K562 (cell line): ENCODE data around the gene CHD3. TPM values are rescaled to one million over a fixed set of nuclear protein-coding genes. Genes with fewer than 3 reads are reported as not detected.

Experiments
- ATAC-seq: fragments of 200-7000 bp; cut with Tn5 transposase; 3 replicates; pipeline ENCODE4 v1.9.1; 2020; ENCODE audit warnings: moderate library complexity
- BruUV-seq: library from RNA; stranded (reverse); fragments of 400-500 nt; replicated peaks from 2 replicates; lab custom pipeline; 2021; lab: Mats Ljungman, UMichigan
- CTCF ChIA-PET: fragments of 300-600 bp; formaldehyde crosslinking; extraction: SDS; loops from one replicate; lab custom pipeline; 2021; ENCODE audit warnings: low intra/inter-chr PET ratio; lab: Yijun Ruan, JAX
- POLR2A ChIA-PET: fragments of 300-600, 350-650 bp; sonication (Branson Sonifier 250); formaldehyde crosslinking; extraction: SDS; loops from one replicate; lab custom pipeline; 2021; ENCODE audit warnings: antibody characterized with exemption, inconsistent platforms; lab: Yijun Ruan, JAX
- DNase-seq, 4 experiments: peaks; one replicate each; pipeline versions ENCODE4 v3.0.0 to v3.0.0-alpha.2; 2011 to 2018; ENCODE audit warnings: low spot score in 3 of 4, mixed read lengths in 3 of 4; ENCODE audit errors: extremely low read depth in 1 of 4
- FAIRE-seq: peaks from 2 replicates; lab custom pipeline; 2011; peaks lifted over from hg19 to GRCh38; lab: Jason Lieb, UNC
- H2AFZ ChIP-seq: 2 replicates; pipeline ENCODE4 v1.6.0; 2011; ENCODE audit warnings: low read depth, low read length, control low read depth, inconsistent platforms
- H3K27ac ChIP-seq: fragments of 200-600 bp; 3 replicates; pipeline ENCODE4 v1.8.0; 2011; ENCODE audit warnings: low read depth, mild to moderate bottlenecking, control low read depth, inconsistent platforms, low read length, moderate library complexity, mixed read lengths; ENCODE audit errors: extremely low read depth
- H3K27me3 ChIP-seq, 2 experiments: fragments of 300-600 bp in 1 of 2; 2 replicates in 1 of 2; 3 replicates in 1 of 2; pipeline versions ENCODE4 v1.6.0 to v1.8.0; 2011; ENCODE audit warnings: inconsistent platforms in 2 of 2, low read length in 2 of 2, mild to moderate bottlenecking in 1 of 2, mixed read lengths in 1 of 2, moderate library complexity in 1 of 2; ENCODE audit not compliant: control insufficient read depth in 2 of 2, insufficient read depth in 2 of 2
- H3K36me3 ChIP-seq: fragments of 300-600 bp; 3 replicates; pipeline ENCODE4 v1.8.0; 2011; ENCODE audit warnings: mild to moderate bottlenecking, low read length, inconsistent platforms; ENCODE audit not compliant: control insufficient read depth, insufficient read depth
- H3K4me1 ChIP-seq, 2 experiments: fragments of 200-600 bp in 1 of 2; replicated peaks in 1 of 2; 2 replicates in 1 of 2; 3 replicates in 1 of 2; pipeline versions ENCODE4 v1.5.1 to v1.8.0; 2011; ENCODE audit warnings: inconsistent platforms in 2 of 2, low read length in 2 of 2, mild to moderate bottlenecking in 1 of 2, mixed read lengths in 1 of 2, moderate library complexity in 1 of 2; ENCODE audit not compliant: control insufficient read depth in 2 of 2, insufficient read depth in 2 of 2
- H3K4me2 ChIP-seq: 2 replicates; pipeline ENCODE4 v1.6.1; 2011; ENCODE audit warnings: low read length, control low read depth, inconsistent platforms, mixed read lengths; ENCODE audit not compliant: insufficient read depth
- H3K4me3 ChIP-seq: fragments of 200-600 bp; sonication (generic), shearing (Covaris generic); 2 replicates; pipeline ENCODE4 v1.5.1; 2016; ENCODE audit warnings: control low read depth, inconsistent platforms
- H3K79me2 ChIP-seq: fragments of 200-600 bp; 3 replicates; pipeline ENCODE4 v1.8.0; 2011; ENCODE audit warnings: low read length, inconsistent platforms; ENCODE audit not compliant: control insufficient read depth, insufficient read depth
- H3K9ac ChIP-seq, 2 experiments: 2 replicates each; pipeline versions ENCODE4 v1.6.0 to v1.6.1; 2011; ENCODE audit warnings: low read depth in 2 of 2, low read length in 2 of 2, control low read depth in 1 of 2, inconsistent platforms in 1 of 2, mild to moderate bottlenecking in 1 of 2, mixed read lengths in 1 of 2; ENCODE audit not compliant: insufficient read depth in 1 of 2
- H3K9me1 ChIP-seq: one replicate; pipeline ENCODE4 v1.6.0; 2011; ENCODE audit warnings: inconsistent platforms, mild to moderate bottlenecking, low read length, moderate library complexity; ENCODE audit not compliant: control insufficient read depth, insufficient read depth
- H3K9me3 ChIP-seq: replicated peaks from 2 replicates; pipeline ENCODE4 v1.5.1; 2011; ENCODE audit warnings: low read depth, low read length, inconsistent platforms; ENCODE audit not compliant: control insufficient read depth, insufficient read depth
- H4K20me1 ChIP-seq: replicated peaks from 2 replicates; pipeline ENCODE4 v1.6.1; 2011; ENCODE audit warnings: low read length, inconsistent platforms, mixed read lengths; ENCODE audit not compliant: control insufficient read depth, insufficient read depth
- ATF1 ChIP-seq, 2 experiments: fragments of 450-650 bp in 1 of 2; IDR thresholded peaks; 2 replicates each; pipeline ENCODE4 v1.6.1; 2016; ENCODE audit warnings: missing compliant biosample characterization in 1 of 2, missing genetic modification characterization in 1 of 2
- CREBBP ChIP-seq: IDR thresholded peaks from one replicate; pipeline ENCODE4 v1.6.1; 2012; ENCODE audit warnings: low read depth, mild to moderate bottlenecking, control low read depth, inconsistent platforms, low read length
- NBN ChIP-seq: fragments of 450-650 bp; IDR thresholded peaks from 2 replicates; pipeline ENCODE4 v1.6.1; 2016; ENCODE audit warnings: low read depth, mild to moderate bottlenecking
- NEUROD1 ChIP-seq: fragments of 150-350 bp; IDR thresholded peaks from 2 replicates; pipeline ENCODE4 v1.6.1; 2014; ENCODE audit warnings: borderline replicate concordance, low read length, low read depth; ENCODE audit not compliant: partially characterized antibody
- PHTF2 ChIP-seq: fragments of 250-450 bp; sonication (Bioruptor Pico); IDR thresholded peaks from 2 replicates; pipeline ENCODE4 v1.5.0; 2021; ENCODE audit warnings: mild to moderate bottlenecking
- SMARCA5 ChIP-seq: fragments of 450-650 bp; IDR thresholded peaks from 2 replicates; pipeline ENCODE4 v1.6.1; 2016
- ZFX ChIP-seq: sonication (generic); formaldehyde crosslinking; IDR thresholded peaks from 2 replicates; pipeline ENCODE4 v1.8.0; 2022; ENCODE audit warnings: mild to moderate bottlenecking, missing genetic modification reagents, moderate library complexity
- ZNF717 ChIP-seq: fragments of 250-450 bp; sonication (Bioruptor Pico); IDR thresholded peaks from 2 replicates; pipeline ENCODE4 v1.5.0; 2021
- WGBS: fragments of 100-300 bp; shearing (Covaris generic); methylation state at CpG from one replicate; pipeline ENCODE4 v1.1.6; 2016; ENCODE audit warnings: low coverage, mixed read lengths; ENCODE audit not compliant: insufficient coverage; ENCODE audit errors: missing lambda C conversion rate; 5-methylcytosine and 5-hydroxymethylcytosine counted together
- in situ Hi-C: fragments of 300-500 bp; cut with MboI; formaldehyde crosslinking; loops from 4 replicates; pipeline ENCODE4 v1.15.0; 2018; ENCODE audit warnings: inconsistent platforms, mixed read lengths
- intact Hi-C: fragments of 100-400 bp; cut with micrococcal nuclease; formaldehyde crosslinking; loops from 2 replicates; pipeline ENCODE4 v1.14.2; 2022
- polyA plus RNA-seq, 8 experiments: library from polyadenylated mRNA; depleted of rRNA in 4 of 8; stranded (reverse) in 5 of 8; unstranded in 3 of 8; fragments of >200 nt; fragmentation: Nextera tagmentation in 2 of 8; fragmentation: Illumina TruSeq in 1 of 8; extraction: Ambion mirVana in 2 of 8; extraction: Trizol in 1 of 8; gene quantifications; 2 replicates each; pipeline versions ENCODE4 v1.2.1 to v1.2.3, GENCODE V29; 2011 to 2014; ENCODE audit warnings: inconsistent platforms in 1 of 8, missing spikeins in 1 of 8
- total RNA-seq, 7 experiments: library from RNA; depleted of rRNA in 6 of 7; stranded (reverse); fragments of >200 nt in 6 of 7; fragmentation: Illumina TruSeq in 2 of 7; extraction: Trizol in 2 of 7; gene quantifications; 2 replicates each; pipeline versions ENCODE4 v1.2.1 to v1.2.3, GENCODE V29; 2011 to 2021; ENCODE audit warnings: low replicate concordance in 1 of 7
- TF ChIP-seq, protein P1 (sequence below), 2 experiments: fragments of 450-650 bp in 1 of 2; sonication (generic) in 1 of 2; formaldehyde crosslinking; conservative IDR thresholded peaks; 2 replicates each; pipeline versions ENCODE4 v1.4.0 to v1.8.1; 2020 to 2022; ENCODE audit warnings: mild to moderate bottlenecking in 1 of 2, missing genetic modification reagents in 1 of 2
- TF ChIP-seq, protein P2 (sequence below): sonication (generic); formaldehyde crosslinking; IDR thresholded peaks from 2 replicates; pipeline ENCODE4 v1.8.0; 2022; ENCODE audit warnings: mild to moderate bottlenecking, missing genetic modification reagents
- TF ChIP-seq, protein P3 (sequence below): fragments of 250-450 bp; sonication (Bioruptor Pico); IDR thresholded peaks from 2 replicates; pipeline ENCODE4 v1.5.0; 2021; ENCODE audit warnings: mild to moderate bottlenecking, borderline replicate concordance

Gene CHD3
- total and polyA plus RNA-seq, 9 of the 15 experiments (the other 6 are each of a cell fraction or from before 2014, with no cell fraction given), result 0.39 to 38.2 (median 21.2) TPM

DNA sequence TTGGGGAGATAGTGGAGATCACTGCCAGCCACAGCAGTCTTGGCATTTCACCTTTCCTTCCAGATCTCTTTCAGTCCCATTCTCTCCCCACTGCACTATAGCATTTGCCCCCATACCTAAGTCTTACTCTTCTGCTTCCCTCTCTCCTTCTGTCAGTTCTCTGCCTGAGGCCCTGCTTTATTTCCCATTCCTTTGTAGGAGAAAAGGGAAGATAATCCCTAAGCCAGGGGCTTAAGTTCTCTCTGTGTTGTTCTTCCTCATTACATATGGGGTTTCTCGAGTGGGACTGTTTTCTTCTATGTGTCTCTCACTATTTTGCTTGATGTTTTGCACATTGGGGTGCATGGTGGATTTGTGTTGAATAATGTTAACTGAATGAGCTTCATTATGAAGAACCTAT, 48.1 kb upstream of the CHD3 start:
- Histone ChIP-seq H3K9ac (no peak overlapping the region), H3K4me2 (no peak overlapping the region; the same call in 1 of the 2 replicates), H4K20me1 (peaks cover 4% of the 10 kb centered on the region), H3K9me1 (peaks cover 2% of the 10 kb centered on the region), H3K4me3 (no peak overlapping the region), H3K9me3 (no peaks in the 10 kb centered on the region), H2AFZ (no peak overlapping the region), H3K27me3 (no peaks in the 10 kb centered on the region), H3K4me1 (peaks cover 42 to 66% of the 10 kb centered on the region in 2 experiments), H3K36me3 (peaks cover 15% of the 10 kb centered on the region; the same call in 2 of the 3 replicates), H3K27ac (peak overlapping the region; percentile 22; the same call in 1 of the 3 replicates), H3K79me2 (peaks cover 59% of the 10 kb centered on the region)
- intact Hi-C loops, result no loop called here
- WGBS, result 9% methylated on average over 1 of the region's 1 CpG
- CTCF ChIA-PET, result no interaction called here
- DNase-seq, result no peak
- no TSS peak for BruUV-seq
- TF ChIP-seq ZFX (CRISPR knock-in tag) (no peak), PHTF2 (CRISPR knock-in tag) (no peak), SMARCA5 (no peak), ATF1 (CRISPR knock-in tag; IDR thresholded peaks at IDR 0.05) (no peak), ATF1 (tag; IDR thresholded peaks at IDR 0.05) (no peak), NBN (no peak), CREBBP (no peak), ZNF717 (CRISPR knock-in tag) (no peak), NEUROD1 (no peak)
- TF ChIP-seq, protein P1, sequence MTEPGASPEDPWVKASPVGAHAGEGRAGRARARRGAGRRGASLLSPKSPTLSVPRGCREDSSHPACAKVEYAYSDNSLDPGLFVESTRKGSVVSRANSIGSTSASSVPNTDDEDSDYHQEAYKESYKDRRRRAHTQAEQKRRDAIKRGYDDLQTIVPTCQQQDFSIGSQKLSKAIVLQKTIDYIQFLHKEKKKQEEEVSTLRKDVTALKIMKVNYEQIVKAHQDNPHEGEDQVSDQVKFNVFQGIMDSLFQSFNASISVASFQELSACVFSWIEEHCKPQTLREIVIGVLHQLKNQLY (CRISPR knock-in tag; conservative IDR thresholded peaks at IDR 0.05), result no peak
- TF ChIP-seq, protein P2, sequence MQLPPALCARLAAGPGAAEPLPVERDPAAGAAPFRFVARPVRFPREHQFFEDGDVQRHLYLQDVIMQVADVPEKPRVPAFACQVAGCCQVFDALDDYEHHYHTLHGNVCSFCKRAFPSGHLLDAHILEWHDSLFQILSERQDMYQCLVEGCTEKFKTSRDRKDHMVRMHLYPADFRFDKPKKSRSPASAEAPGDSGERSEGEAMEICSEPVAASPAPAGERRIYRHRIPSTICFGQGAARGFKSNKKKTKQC, result no peak
- TF ChIP-seq, protein P3, sequence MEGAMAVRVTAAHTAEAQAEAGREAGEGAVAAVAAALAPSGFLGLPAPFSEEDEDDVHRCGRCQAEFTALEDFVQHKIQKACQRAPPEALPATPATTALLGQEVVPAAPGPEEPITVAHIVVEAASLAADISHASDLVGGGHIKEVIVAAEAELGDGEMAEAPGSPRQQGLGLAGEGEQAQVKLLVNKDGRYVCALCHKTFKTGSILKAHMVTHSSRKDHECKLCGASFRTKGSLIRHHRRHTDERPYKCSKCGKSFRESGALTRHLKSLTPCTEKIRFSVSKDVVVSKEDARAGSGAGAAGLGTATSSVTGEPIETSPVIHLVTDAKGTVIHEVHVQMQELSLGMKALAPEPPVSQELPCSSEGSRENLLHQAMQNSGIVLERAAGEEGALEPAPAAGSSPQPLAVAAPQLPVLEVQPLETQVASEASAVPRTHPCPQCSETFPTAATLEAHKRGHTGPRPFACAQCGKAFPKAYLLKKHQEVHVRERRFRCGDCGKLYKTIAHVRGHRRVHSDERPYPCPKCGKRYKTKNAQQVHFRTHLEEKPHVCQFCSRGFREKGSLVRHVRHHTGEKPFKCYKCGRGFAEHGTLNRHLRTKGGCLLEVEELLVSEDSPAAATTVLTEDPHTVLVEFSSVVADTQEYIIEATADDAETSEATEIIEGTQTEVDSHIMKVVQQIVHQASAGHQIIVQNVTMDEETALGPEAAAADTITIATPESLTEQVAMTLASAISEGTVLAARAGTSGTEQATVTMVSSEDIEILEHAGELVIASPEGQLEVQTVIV, result no peak
- in situ Hi-C loops, result no loop called here
- no peak for ATAC-seq
- POLR2A ChIA-PET, result no interaction called here
- no peak for FAIRE-seq
